HCT116 (cell line): ENCODE measurements around the gene CA12. TPM values are rescaled to one million over a fixed set of nuclear protein-coding genes. Genes with fewer than 3 reads are reported as not detected.

Source experiments
- ATAC-seq: fragments of 200-7000 bp; cut with Tn5 transposase; 2 replicates; pipeline ENCODE4 v1.9.1; 2020; ENCODE audit warnings: mild to moderate bottlenecking, moderate library complexity
- BruUV-seq: library from RNA; stranded (reverse); fragments of 400-500 nt; replicated peaks from 2 replicates; lab custom pipeline; 2021; lab: Mats Ljungman, UMichigan
- CTCF ChIA-PET: fragments of 300-600 bp; sonication (Branson Sonifier 250); formaldehyde crosslinking; loops from one replicate; lab custom pipeline; 2021; ENCODE audit warnings: antibody characterized with exemption; lab: Charles Lee
- POLR2A ChIA-PET: fragments of 300-600, 350-600 bp; sonication (Branson Sonifier 250); formaldehyde crosslinking; loops from one replicate; lab custom pipeline; 2021; ENCODE audit warnings: antibody characterized with exemption; lab: Charles Lee
- RAD21 ChIA-PET, 2 experiments: fragments of 300-600 bp; sonication (Branson Sonifier 250); formaldehyde crosslinking; loops; one replicate each; lab custom pipeline; 2023; ENCODE audit warnings: low total read pairs in 2 of 2; ENCODE audit not compliant: uncharacterized antibody in 2 of 2, unreplicated experiment in 2 of 2, low non-redundant PET in 1 of 2; lab: Charles Lee
- DNase-seq: peaks from one replicate; pipeline ENCODE4 v3.0.0-alpha.2; 2010; ENCODE audit warnings: low read depth, low spot score
- H2AFZ ChIP-seq: fragments of 200-600 bp; shearing (Covaris generic), sonication (generic); 2 replicates; pipeline ENCODE4 v1.6.1; 2017; ENCODE audit warnings: low read depth, mixed run types, mixed read lengths, antibody characterized with exemption, low read length; ENCODE audit not compliant: poor library complexity, severe bottlenecking
- H3K27ac ChIP-seq: 2 replicates; pipeline ENCODE4 v1.5.1; 2012; ENCODE audit warnings: low read depth, low read length
- H3K27me3 ChIP-seq: fragments of 200-600 bp; sonication (generic); 2 replicates; pipeline ENCODE4 v1.6.1; 2016; ENCODE audit warnings: mixed run types, low read length, mixed read lengths; ENCODE audit not compliant: insufficient read depth
- H3K36me3 ChIP-seq, 2 experiments: fragments of 200-500 bp in 1 of 2; fragments of 200-600 bp in 1 of 2; sonication (Bioruptor generic) in 1 of 2; sonication (generic) in 1 of 2; 2 replicates each; pipeline versions ENCODE4 v1.5.1 to v1.6.1; 2014 to 2016; ENCODE audit warnings: low read length in 2 of 2, inconsistent platforms in 1 of 2, mixed read lengths in 1 of 2, mixed run types in 1 of 2; ENCODE audit not compliant: insufficient read depth in 2 of 2, control insufficient read depth in 1 of 2
- H3K4me1 ChIP-seq, 2 experiments: fragments of 200-600 bp in 1 of 2; sonication (generic) in 1 of 2; 2 replicates each; pipeline versions ENCODE4 v1.5.1 to v1.6.1; 2012 to 2017; ENCODE audit warnings: low read length in 2 of 2, inconsistent platforms in 1 of 2, mild to moderate bottlenecking in 1 of 2, mixed read lengths in 1 of 2, mixed run types in 1 of 2, moderate library complexity in 1 of 2; ENCODE audit not compliant: insufficient read depth in 2 of 2, control insufficient read depth in 1 of 2
- H3K4me2 ChIP-seq: fragments of 200-600 bp; sonication (generic); 2 replicates; pipeline ENCODE4 v1.6.1; 2017; ENCODE audit warnings: mixed run types, low read length, mixed read lengths
- H3K4me3 ChIP-seq, 2 experiments: fragments of 200-600 bp in 1 of 2; sonication (generic) in 1 of 2; replicated peaks in 1 of 2; 2 replicates each; pipeline ENCODE4 v1.5.1; 2011 to 2016; ENCODE audit warnings: low read length in 2 of 2, control low read depth in 1 of 2, low read depth in 1 of 2, mild to moderate bottlenecking in 1 of 2, mixed read lengths in 1 of 2, mixed run types in 1 of 2
- H3K79me2 ChIP-seq: fragments of 200-600 bp; sonication (generic); 2 replicates; pipeline ENCODE4 v1.6.1; 2017; ENCODE audit warnings: mild to moderate bottlenecking, mixed run types, low read length, moderate library complexity, mixed read lengths; ENCODE audit not compliant: insufficient read depth
- H3K9ac ChIP-seq: fragments of 200-600 bp; sonication (generic); 2 replicates; pipeline ENCODE4 v1.6.1; 2016; ENCODE audit warnings: low read length, mixed read lengths
- H3K9me2 ChIP-seq: fragments of 200-600 bp; sonication (generic), shearing (Covaris generic); 2 replicates; pipeline ENCODE4 v1.6.1; 2017; ENCODE audit warnings: mixed run types, mild to moderate bottlenecking, moderate library complexity; ENCODE audit not compliant: insufficient read depth
- H3K9me3 ChIP-seq, 2 experiments: fragments of 200-500 bp in 1 of 2; fragments of 200-600 bp in 1 of 2; sonication (Bioruptor generic) in 1 of 2; sonication (generic) in 1 of 2; 2 replicates each; pipeline ENCODE4 v1.6.1; 2014 to 2017; ENCODE audit warnings: low read length in 2 of 2, mixed read lengths in 2 of 2, inconsistent platforms in 1 of 2, low read depth in 1 of 2, mild to moderate bottlenecking in 1 of 2, mixed run types in 1 of 2, moderate library complexity in 1 of 2; ENCODE audit not compliant: control insufficient read depth in 1 of 2, insufficient read depth in 1 of 2
- H4K20me1 ChIP-seq: fragments of 200-600 bp; sonication (generic), shearing (Covaris generic); 2 replicates; pipeline ENCODE4 v1.6.1; 2017; ENCODE audit warnings: mixed run types, mild to moderate bottlenecking, moderate library complexity; ENCODE audit not compliant: insufficient read depth
- CEBPB ChIP-seq: IDR thresholded peaks from 2 replicates; pipeline ENCODE4 v1.6.1; 2012; ENCODE audit warnings: low read depth
- CTCF ChIP-seq, 3 experiments: fragments of 200-600 bp in 1 of 3; sonication (generic) in 1 of 3; IDR thresholded peaks in 2 of 3; conservative IDR thresholded peaks in 1 of 3; 2 replicates each; pipeline ENCODE4 v1.5.1; 2012 to 2017; ENCODE audit warnings: low read depth in 2 of 3, low read length in 2 of 3, antibody characterized with exemption in 1 of 3, borderline replicate concordance in 1 of 3, control low read depth in 1 of 3, mild to moderate bottlenecking in 1 of 3, mixed read lengths in 1 of 3, mixed run types in 1 of 3, moderate library complexity in 1 of 3; ENCODE audit not compliant: insufficient read depth in 1 of 3
- EGR1 ChIP-seq: IDR thresholded peaks from 2 replicates; pipeline ENCODE4 v1.6.1; 2012; ENCODE audit warnings: low read depth
- EZH2 ChIP-seq: fragments of 200-600 bp; sonication (generic); IDR thresholded peaks from 2 replicates; pipeline ENCODE4 v1.6.1; 2017; ENCODE audit warnings: antibody characterized with exemption, mixed run types
- EZH2phosphoT487 ChIP-seq: fragments of 200-600 bp; IDR thresholded peaks from 2 replicates; pipeline ENCODE4 v1.6.1; 2018; ENCODE audit warnings: antibody characterized with exemption, borderline replicate concordance
- POLR2A ChIP-seq: IDR thresholded peaks from 2 replicates; pipeline ENCODE4 v1.7.0; 2011; ENCODE audit warnings: borderline replicate concordance; ENCODE audit not compliant: insufficient read depth, insufficient read length; ENCODE audit errors: extremely low read depth
- POLR2AphosphoS5 ChIP-seq: IDR thresholded peaks from 2 replicates; pipeline ENCODE4 v1.6.1; 2011; ENCODE audit warnings: mild to moderate bottlenecking, low read depth, low read length, moderate library complexity
- RAD21 ChIP-seq: IDR thresholded peaks from 2 replicates; pipeline ENCODE4 v1.6.1; 2012; ENCODE audit warnings: low read depth, mild to moderate bottlenecking
- REST ChIP-seq: IDR thresholded peaks from 2 replicates; pipeline ENCODE4 v1.6.1; 2012; ENCODE audit warnings: low read depth
- SIN3A ChIP-seq: IDR thresholded peaks from 2 replicates; pipeline ENCODE4 v1.6.1; 2012; ENCODE audit warnings: low read depth
- TCF7L2 ChIP-seq: IDR thresholded peaks from 2 replicates; pipeline ENCODE4 v1.7.0; 2011; ENCODE audit warnings: borderline replicate concordance, inconsistent platforms; ENCODE audit not compliant: insufficient read depth, insufficient read length; ENCODE audit errors: extremely low read depth
- ZBTB33 ChIP-seq: IDR thresholded peaks from 2 replicates; pipeline ENCODE4 v1.6.1; 2011; ENCODE audit warnings: mild to moderate bottlenecking, low read length, moderate library complexity; ENCODE audit not compliant: insufficient replicate concordance; ENCODE audit errors: extremely low read depth
- ZFX ChIP-seq: fragments of 450-650 bp; IDR thresholded peaks from 2 replicates; pipeline ENCODE4 v1.6.1; 2017
- ZNF274 ChIP-seq: fragments of 200-500 bp; sonication (Bioruptor generic); IDR thresholded peaks from 2 replicates; pipeline ENCODE4 v1.6.1; 2014; ENCODE audit warnings: mild to moderate bottlenecking, low read depth, low read length, inconsistent platforms
- intact Hi-C: fragments of 100-400 bp; cut with micrococcal nuclease; formaldehyde crosslinking; loops from 2 replicates; pipeline ENCODE4 v1.10.0; 2022
- total RNA-seq: library from RNA; stranded (reverse); gene quantifications from one replicate; pipeline ENCODE4 v1.2.1, GENCODE V29; 2021; ENCODE audit not compliant: unreplicated experiment

The CA12 gene
- total RNA-seq, 1 experiment from 2014 or later = 1.8 TPM

GRCh38 chr15:63407612-63408011, 26.0 kb upstream of the CA12 start:
- no peak for ATAC-seq
- intact Hi-C loops = no loop called here
- RAD21 ChIA-PET = no interaction called here

More at GRCh38 chr15:63407612-63408011, 26.0 kb upstream of the CA12 start:
- Histone ChIP-seq H3K4me3 (no peak overlapping the region), H3K27ac (no peak overlapping the region), H4K20me1 (no peaks in the 10 kb centered on the region), H3K79me2 (no peaks in the 10 kb centered on the region), H3K9me2 (no peaks in the 10 kb centered on the region), H3K4me2 (no peak overlapping the region; the same call in 1 of the 2 replicates), H3K27me3 (no peaks in the 10 kb centered on the region)
- CTCF ChIA-PET = no interaction called here
- TF ChIP-seq SIN3A (no peak), RAD21 (no peak), ZNF274 (no peak), ZBTB33 (no peak), REST (no peak), EZH2phosphoT487 (no peak), POLR2AphosphoS5 (no peak), POLR2A (no peak), EGR1 (no peak), EZH2 (no peak), ZFX (no peak), TCF7L2 (no peak), CTCF (IDR thresholded peaks at IDR 0.05 in 2 of 3, conservative IDR thresholded peaks at IDR 0.05 in 1 of 3; ENCODE audit: borderline replicate concordance in 1 of 3, insufficient read depth in 1 of 3, low read depth in 2 of 3, low read length in 2 of 3) (no peak), CEBPB (no peak)
- TF ChIP-seq, all 23 proteins: peak for 0
- DNase-seq = no peak
- Histone ChIP-seq H3K36me3 (no peaks in the 10 kb centered on the region), H3K9ac (no peak overlapping the region), H3K4me1 (peaks cover 8 to 9% of the 10 kb centered on the region in 2 experiments; a peak in 2 of 4 replicates), H2AFZ (peak overlapping the region; percentile 25), H3K9me3 (no peaks in the 10 kb centered on the region)
- POLR2A ChIA-PET = no interaction called here
- no TSS peak for BruUV-seq
